B cell (primary cell): ENCODE measurements around the gene ADORA2A. TPM values are rescaled to one million over a fixed set of nuclear protein-coding genes. Genes with fewer than 3 reads are reported as not detected.

Source experiments
- ATAC-seq: fragments of 200-7000 bp; cut with Tn5 transposase; one replicate; pipeline ENCODE4 v1.10.0; 2021; ENCODE audit warnings: low read depth, mild to moderate bottlenecking, moderate number of reproducible peaks, moderate library complexity
- CTCF ChIA-PET: fragments of 350-600 bp; sonication (Branson Sonifier 250); formaldehyde crosslinking; loops from one replicate; lab custom pipeline; 2021; ENCODE audit warnings: antibody characterized with exemption, inconsistent platforms; lab: Charles Lee
- POLR2A ChIA-PET: fragments of 350-600 bp; sonication (Branson Sonifier 250); formaldehyde crosslinking; loops from one replicate; lab custom pipeline; 2021; ENCODE audit warnings: antibody characterized with exemption; lab: Charles Lee
- DNase-seq: peaks from one replicate; pipeline ENCODE4 v3.0.0; 2013
- H2AFZ ChIP-seq: 2 replicates; pipeline ENCODE4 v1.6.1; 2012; ENCODE audit warnings: mild to moderate bottlenecking, low read depth, low read length; ENCODE audit not compliant: insufficient read depth, poor library complexity, severe bottlenecking
- H3K27ac ChIP-seq, 2 donors: 1 replicate in 1 of 2; 2 replicates in 1 of 2; pipeline ENCODE4 v1.5.1; 2012 to 2013; ENCODE audit warnings: low read length in 2 of 2, mild to moderate bottlenecking in 2 of 2, moderate library complexity in 1 of 2
- H3K27me3 ChIP-seq, 4 experiments: fragments of 200-600 bp in 1 of 4; sonication (generic) in 1 of 4; replicated peaks in 1 of 4; 1 replicate in 2 of 4; 2 replicates in 2 of 4; pipeline versions ENCODE4 v1.6.1 to v1.7.0; 2013 to 2016; ENCODE audit warnings: low read length in 3 of 4, mild to moderate bottlenecking in 2 of 4, mixed read lengths in 1 of 4, moderate library complexity in 1 of 4; ENCODE audit not compliant: insufficient read depth in 4 of 4, control insufficient read depth in 3 of 4; ENCODE audit errors: control extremely low read depth in 1 of 4
- H3K36me3 ChIP-seq, 2 experiments: replicated peaks in 1 of 2; 1 replicate in 1 of 2; 2 replicates in 1 of 2; pipeline versions ENCODE4 v1.6.1 to v1.7.1; 2013; ENCODE audit warnings: low read length in 1 of 2; ENCODE audit not compliant: insufficient read depth in 2 of 2, control insufficient read depth in 1 of 2; ENCODE audit errors: control extremely low read depth in 1 of 2, extremely low read depth in 1 of 2
- H3K4me1 ChIP-seq, 2 donors: fragments of 200-600 bp in 1 of 2; sonication (generic) in 1 of 2; 1 replicate in 1 of 2; 2 replicates in 1 of 2; pipeline versions ENCODE4 v1.5.1 to v1.6.1; 2013 to 2017; ENCODE audit warnings: low read length in 2 of 2; ENCODE audit not compliant: control insufficient read depth in 2 of 2, insufficient read depth in 2 of 2
- H3K4me2 ChIP-seq: replicated peaks from 2 replicates; pipeline ENCODE3; 2012; ENCODE audit warnings: mild to moderate bottlenecking, low read depth, low read length; ENCODE audit not compliant: poor library complexity, severe bottlenecking
- H3K4me3 ChIP-seq, 5 experiments: fragments of 200-600 bp in 1 of 5; sonication (generic) in 1 of 5; 1 replicate in 3 of 5; 2 replicates in 2 of 5; pipeline versions ENCODE4 v1.5.1 to v1.7.0; 2011 to 2016; ENCODE audit warnings: low read length in 4 of 5, mild to moderate bottlenecking in 4 of 5, low read depth in 2 of 5, control low read depth in 1 of 5, moderate library complexity in 1 of 5; ENCODE audit not compliant: insufficient read depth in 1 of 5; ENCODE audit errors: control extremely low read depth in 1 of 5, extremely low read depth in 1 of 5
- H3K79me2 ChIP-seq: fragments of 200-600 bp; sonication (generic); one replicate; pipeline ENCODE4 v1.6.0; 2016; ENCODE audit warnings: low read length; ENCODE audit not compliant: control insufficient read depth, insufficient read depth
- H3K9ac ChIP-seq: fragments of 200-600 bp; sonication (generic); 2 replicates; pipeline ENCODE4 v1.6.1; 2017; ENCODE audit warnings: mild to moderate bottlenecking, low read length, moderate library complexity
- H3K9me3 ChIP-seq, 3 donors: one replicate each; pipeline versions ENCODE4 v1.6.1 to v1.7.1; 2013; ENCODE audit warnings: low read length in 2 of 3; ENCODE audit not compliant: control insufficient read depth in 2 of 3, insufficient read depth in 1 of 3; ENCODE audit errors: control extremely low read depth in 1 of 3
- H4K20me1 ChIP-seq: 2 replicates; pipeline ENCODE4 v1.6.0; 2012; ENCODE audit warnings: mild to moderate bottlenecking, low read length; ENCODE audit not compliant: insufficient read depth, control insufficient read depth, poor library complexity, severe bottlenecking
- H3K27ac Mint-ChIP-seq: one replicate; pipeline ENCODE4 v1.8.0; 2021; ENCODE audit warnings: mixed read lengths
- H3K27me3 Mint-ChIP-seq: one replicate; pipeline ENCODE4 v1.8.0; 2021; ENCODE audit warnings: mixed read lengths
- H3K4me1 Mint-ChIP-seq: one replicate; pipeline ENCODE4 v1.8.0; 2021; ENCODE audit warnings: mixed read lengths
- H3K4me3 Mint-ChIP-seq: one replicate; pipeline ENCODE4 v1.8.0; 2021; ENCODE audit warnings: mixed read lengths
- H3K9me3 Mint-ChIP-seq: one replicate; pipeline ENCODE4 v1.8.0; 2022; ENCODE audit warnings: mixed read lengths; ENCODE audit not compliant: insufficient read depth
- EZH2 ChIP-seq: IDR thresholded peaks from 2 replicates; pipeline ENCODE4 v1.6.1; 2012; ENCODE audit warnings: borderline replicate concordance, low read depth, mild to moderate bottlenecking, moderate library complexity, low read length; ENCODE audit not compliant: insufficient read depth, poor library complexity, severe bottlenecking
- WGBS: methylation state at CpG from one replicate; pipeline ENCODE4 v1.1.5; 2013; ENCODE audit warnings: missing lambda C conversion rate; ENCODE audit not compliant: insufficient coverage; 5-methylcytosine and 5-hydroxymethylcytosine counted together
- intact Hi-C: fragments of 100-400 bp; cut with micrococcal nuclease; formaldehyde crosslinking; loops from one replicate; pipeline ENCODE4 v1.10.0; 2022
- polyA plus RNA-seq: library from polyadenylated mRNA; depleted of rRNA; stranded (reverse); fragments of >200 nt; gene quantifications from 2 replicates; pipeline ENCODE4 v1.2.3, GENCODE V29; 2012
- total RNA-seq, 2 donors: library from RNA; stranded (reverse); fragments of 120-200 nt in 1 of 2; gene quantifications; 1 replicate in 1 of 2; 2 replicates in 1 of 2; pipeline versions ENCODE4 v1.2.3 to v1.2.4, GENCODE V29; 2013 to 2022
- TF ChIP-seq, protein P1 (sequence below): fragments of 200-600 bp; IDR thresholded peaks from one replicate; pipeline ENCODE4 v1.8.0; 2022; ENCODE audit warnings: antibody characterized with exemption, mild to moderate bottlenecking

Gene ADORA2A
- total and polyA plus RNA-seq, 2 donors (not counting 1 experiment from before 2014, with no cell fraction given): 30.5 to 45.4 TPM

DNA sequence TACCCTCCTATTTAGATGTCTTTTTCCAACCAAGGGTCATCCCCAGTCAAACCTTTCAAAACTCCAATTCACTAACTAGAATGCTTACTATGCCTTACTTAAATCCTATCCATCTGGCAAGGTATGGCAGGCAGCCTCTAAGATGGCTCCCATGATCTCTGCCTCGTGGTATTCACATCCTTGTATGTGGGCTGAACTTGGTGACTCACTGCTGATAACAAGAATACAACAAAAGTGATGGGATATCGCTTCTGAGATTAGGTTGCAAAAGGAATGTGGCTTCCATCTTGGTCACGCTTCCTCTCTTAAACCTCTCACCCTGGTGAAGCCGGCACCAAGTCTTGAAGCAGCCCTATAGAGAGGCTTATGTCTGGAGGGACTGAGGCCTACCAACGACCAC, 38.2 kb downstream of the ADORA2A start:
- H3K27me3 Mint-ChIP-seq: no peaks in the 10 kb centered on the region
- no peak overlapping the region for H3K4me3 Mint-ChIP-seq
- Histone ChIP-seq H3K36me3 (no peaks in the 10 kb centered on the region), H3K9me3 (peaks cover 0 to 4% (median 0%) of the 10 kb centered on the region in 3 donors), H3K4me2 (no peak overlapping the region), H3K9ac (no peak overlapping the region), H3K4me3 (no peak overlapping the region), H4K20me1 (no peaks in the 10 kb centered on the region), H2AFZ (no peak overlapping the region), H3K27me3 (no peaks in the 10 kb centered on the region), H3K4me1 (peaks cover 12 to 21% of the 10 kb centered on the region in 2 donors), H3K79me2 (no peaks in the 10 kb centered on the region), H3K27ac (no peak overlapping the region)
- ChIA-PET CTCF (no interaction called here), POLR2A (no interaction called here)
- peaks cover 3% of the 10 kb centered on the region for H3K9me3 Mint-ChIP-seq
- 76% methylated on average over 3 of the region's 5 CpGs for WGBS
- intact Hi-C loops: no loop called here
- ATAC-seq (no peak), DNase-seq (no peak)
- TF ChIP-seq EZH2: no peak
- TF ChIP-seq, protein P1, sequence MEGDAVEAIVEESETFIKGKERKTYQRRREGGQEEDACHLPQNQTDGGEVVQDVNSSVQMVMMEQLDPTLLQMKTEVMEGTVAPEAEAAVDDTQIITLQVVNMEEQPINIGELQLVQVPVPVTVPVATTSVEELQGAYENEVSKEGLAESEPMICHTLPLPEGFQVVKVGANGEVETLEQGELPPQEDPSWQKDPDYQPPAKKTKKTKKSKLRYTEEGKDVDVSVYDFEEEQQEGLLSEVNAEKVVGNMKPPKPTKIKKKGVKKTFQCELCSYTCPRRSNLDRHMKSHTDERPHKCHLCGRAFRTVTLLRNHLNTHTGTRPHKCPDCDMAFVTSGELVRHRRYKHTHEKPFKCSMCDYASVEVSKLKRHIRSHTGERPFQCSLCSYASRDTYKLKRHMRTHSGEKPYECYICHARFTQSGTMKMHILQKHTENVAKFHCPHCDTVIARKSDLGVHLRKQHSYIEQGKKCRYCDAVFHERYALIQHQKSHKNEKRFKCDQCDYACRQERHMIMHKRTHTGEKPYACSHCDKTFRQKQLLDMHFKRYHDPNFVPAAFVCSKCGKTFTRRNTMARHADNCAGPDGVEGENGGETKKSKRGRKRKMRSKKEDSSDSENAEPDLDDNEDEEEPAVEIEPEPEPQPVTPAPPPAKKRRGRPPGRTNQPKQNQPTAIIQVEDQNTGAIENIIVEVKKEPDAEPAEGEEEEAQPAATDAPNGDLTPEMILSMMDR: no peak
- peak overlapping the region; percentile 3 for H3K27ac Mint-ChIP-seq
- peaks cover 25% of the 10 kb centered on the region for H3K4me1 Mint-ChIP-seq

DNA sequence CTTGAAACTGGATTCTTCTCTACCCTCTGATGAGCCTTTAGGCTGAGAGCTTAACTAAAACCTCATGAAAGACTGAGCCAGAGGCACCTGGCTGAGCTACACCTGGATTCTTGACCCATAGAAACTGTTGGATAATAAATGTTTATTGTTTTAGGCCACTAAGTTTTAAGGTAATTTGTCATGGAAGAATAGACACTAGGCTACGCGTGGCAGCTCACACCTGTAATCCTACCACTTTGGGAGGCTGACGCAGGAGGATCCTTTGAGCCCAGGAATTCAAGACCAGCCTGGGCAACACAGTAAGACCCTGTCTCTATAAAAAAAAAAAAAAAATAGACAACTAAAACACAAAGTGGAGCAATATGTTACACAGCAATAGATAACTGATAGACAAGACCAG, 38.6 kb downstream of the ADORA2A start:
- no peak overlapping the region for H3K4me2 ChIP-seq
- H3K79me2 ChIP-seq: no peaks in the 10 kb centered on the region
- DNase-seq (no peak), ATAC-seq (no peak)
- Mint-ChIP-seq H3K4me1 (peaks cover 25% of the 10 kb centered on the region), H3K27ac (peak overlapping the region; percentile 3), H3K27me3 (no peaks in the 10 kb centered on the region), H3K9me3 (peaks cover 3% of the 10 kb centered on the region), H3K4me3 (no peak overlapping the region)
- H3K4me3 ChIP-seq: no peak overlapping the region
- POLR2A ChIA-PET: no interaction called here
- no peak overlapping the region for H2AFZ ChIP-seq
- no peak overlapping the region for H3K27ac ChIP-seq
- peaks cover 0 to 4% (median 0%) of the 10 kb centered on the region in 3 donors for H3K9me3 ChIP-seq
- no peaks in the 10 kb centered on the region for H3K27me3 ChIP-seq
- H4K20me1 ChIP-seq: no peaks in the 10 kb centered on the region
- no peaks in the 10 kb centered on the region for H3K36me3 ChIP-seq
- H3K4me1 ChIP-seq: peaks cover 12 to 21% of the 10 kb centered on the region in 2 donors
- intact Hi-C loops: no loop called here
- TF ChIP-seq, protein P1: no peak
- TF ChIP-seq EZH2: no peak
- CTCF ChIA-PET: interaction anchor here (1.5 kb wide), 1 partner anchor 37 kb away, joined by 3 read pairs; no protein-coding TSS in a partner anchor
- no CpG with 5 or more reads among the region's 3 CpGs for WGBS
- H3K9ac ChIP-seq: no peak overlapping the region
